Measurements from ENCODE around the gene MRPL42.
"Not testable (repeated sequence)": the region's sequence is repeated elsewhere in the genome, so short reads cannot be mapped to it uniquely, and the experiment has no call there.

MRPL42 gene

DNA sequence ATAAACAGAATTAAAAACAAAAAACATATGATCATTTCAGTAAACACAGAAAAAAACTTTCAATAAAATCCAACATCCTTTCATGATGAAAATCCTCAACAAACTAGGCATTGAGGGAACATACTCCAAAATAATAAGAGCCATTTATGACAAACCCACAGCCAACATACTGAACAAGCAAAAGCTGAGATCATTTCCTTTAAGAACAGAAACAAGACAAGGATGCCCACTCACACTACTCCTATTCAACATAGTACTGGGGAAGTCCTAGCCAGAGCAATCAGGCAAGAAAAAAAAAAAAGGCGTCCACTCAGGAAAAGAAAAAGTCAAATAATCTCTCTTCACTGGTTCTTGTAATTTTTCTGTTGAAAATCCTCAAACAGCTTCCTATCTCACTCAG lies 30.1 kb downstream of the MRPL42 start:
- Histone ChIP-seq H3K27ac (replicated peaks; ENCODE audit: low read length) (no peak overlapping the region), H2AK5ac (ENCODE audit: low read depth, low read length) (no peak overlapping the region), H3K4ac (ENCODE audit: low read length) (no peak overlapping the region), H3K9me3 (replicated peaks in 1 of 2; ENCODE audit: control insufficient read depth in 2 of 2, insufficient read depth in 1 of 2, low read depth in 1 of 2, low read length in 2 of 2) (peaks cover 0 to 3% of the 10 kb centered on the region in 2 donors), H2BK120ac (ENCODE audit: low read depth, low read length) (no peak overlapping the region), H3K18ac (ENCODE audit: low read length) (no peak overlapping the region), H3K79me1 (ENCODE audit: low read depth, low read length) (no peaks in the 10 kb centered on the region), H3K23ac (ENCODE audit: low read depth, low read length, poor library complexity) (no peak overlapping the region), H3K27me3 (ENCODE audit: control insufficient read depth in 3 of 3, insufficient read depth in 3 of 3, low read depth in 1 of 3, low read length in 3 of 3) (no peaks in the 10 kb centered on the region), H3K4me2 (ENCODE audit: insufficient read depth, low read length, poor library complexity, severe bottlenecking) (no peak overlapping the region), H3K4me3 (ENCODE audit: low read length in 2 of 2) (no peak overlapping the region), H3K9ac (ENCODE audit: low read depth, low read length, poor library complexity) (no peak overlapping the region), H2AFZ (ENCODE audit: low read length) (no peak overlapping the region), H3K4me1 (ENCODE audit: control insufficient read depth in 2 of 2, insufficient read depth in 1 of 2, low read depth in 1 of 2, low read length in 2 of 2) (no peaks in the 10 kb centered on the region), H3K36me3 (replicated peaks in 1 of 2; ENCODE audit: control insufficient read depth in 2 of 2, insufficient read depth in 2 of 2, low read length in 2 of 2) (peaks cover 14 to 71% of the 10 kb centered on the region in 2 donors), H2BK5ac (ENCODE audit: low read length) (no peak overlapping the region), H3K14ac (ENCODE audit: low read length) (no peak overlapping the region), H4K8ac (ENCODE audit: low read depth, low read length) (no peak overlapping the region), H4K91ac (ENCODE audit: low read depth, low read length, poor library complexity) (no peak overlapping the region), H2BK12ac (ENCODE audit: low read length) (no peak overlapping the region), H2BK15ac (ENCODE audit: low read length) (no peak overlapping the region)
- WGBS, 2 donors (ENCODE audit: extremely low coverage in 2 of 2, insufficient read length in 2 of 2, insufficient replicate concordance in 1 of 2) = no CpG with 5 or more reads among the region's 1 CpG
- DNase-seq (ENCODE audit: low spot score) = no peak

GRCh38 chr12:93498813-93499212 lies 31.5 kb downstream of the MRPL42 start:
- not testable (repeated sequence) for H3K9me3 ChIP-seq (replicated peaks in 1 of 2; ENCODE audit: control insufficient read depth in 2 of 2, insufficient read depth in 1 of 2, low read depth in 1 of 2, low read length in 2 of 2); H2AFZ ChIP-seq (ENCODE audit: low read length); H3K79me1 ChIP-seq (ENCODE audit: low read depth, low read length); H3K27ac ChIP-seq (replicated peaks; ENCODE audit: low read length); H2BK5ac ChIP-seq (ENCODE audit: low read length); H4K8ac ChIP-seq (ENCODE audit: low read depth, low read length); H3K14ac ChIP-seq (ENCODE audit: low read length); H2BK120ac ChIP-seq (ENCODE audit: low read depth, low read length); H3K4me3 ChIP-seq (ENCODE audit: low read length in 2 of 2); H2AK5ac ChIP-seq (ENCODE audit: low read depth, low read length); H3K4me2 ChIP-seq (ENCODE audit: insufficient read depth, low read length, poor library complexity, severe bottlenecking); H3K4ac ChIP-seq (ENCODE audit: low read length); H2BK15ac ChIP-seq (ENCODE audit: low read length); H4K91ac ChIP-seq (ENCODE audit: low read depth, low read length, poor library complexity); H3K18ac ChIP-seq (ENCODE audit: low read length); DNase-seq (ENCODE audit: low spot score); H3K9ac ChIP-seq (ENCODE audit: low read depth, low read length, poor library complexity); H2BK12ac ChIP-seq (ENCODE audit: low read length); H3K27me3 ChIP-seq (ENCODE audit: control insufficient read depth in 3 of 3, insufficient read depth in 3 of 3, low read depth in 1 of 3, low read length in 3 of 3); H3K23ac ChIP-seq (ENCODE audit: low read depth, low read length, poor library complexity); H3K4me1 ChIP-seq (ENCODE audit: control insufficient read depth in 2 of 2, insufficient read depth in 1 of 2, low read depth in 1 of 2, low read length in 2 of 2)
- peaks cover 14 to 80% of the 10 kb centered on the region in 2 donors for H3K36me3 ChIP-seq (replicated peaks in 1 of 2; ENCODE audit: control insufficient read depth in 2 of 2, insufficient read depth in 2 of 2, low read length in 2 of 2)
- WGBS, 2 donors (ENCODE audit: extremely low coverage in 2 of 2, insufficient read length in 2 of 2, insufficient replicate concordance in 1 of 2) = no CpG with 5 or more reads among the region's 1 CpG

DNA sequence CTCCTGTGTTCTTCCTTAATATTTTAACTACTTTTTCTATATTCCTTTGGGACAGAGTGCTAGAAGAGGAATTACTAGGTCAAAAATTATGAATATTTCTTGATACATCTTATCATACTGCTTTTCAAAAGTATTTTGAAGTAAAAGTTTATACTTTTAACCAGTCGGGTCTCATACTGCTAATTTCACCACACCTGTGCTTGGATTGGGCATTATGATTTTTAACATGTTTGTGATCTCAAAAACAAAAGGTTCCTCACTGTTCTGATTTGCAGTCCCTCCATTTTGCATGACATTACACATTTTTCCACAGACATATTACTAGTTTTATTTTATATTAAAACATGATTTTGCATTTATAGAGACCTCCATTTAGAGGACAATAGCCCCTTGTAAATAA lies 32.9 kb downstream of the MRPL42 start:
- no peaks in the 10 kb centered on the region for H3K79me1 ChIP-seq (ENCODE audit: low read depth, low read length)
- no peak overlapping the region for H2BK12ac ChIP-seq (ENCODE audit: low read length)
- no CpG with 5 or more reads among the region's 1 CpG for WGBS, 2 donors (ENCODE audit: extremely low coverage in 2 of 2, insufficient read length in 2 of 2, insufficient replicate concordance in 1 of 2)
- H2BK120ac ChIP-seq (ENCODE audit: low read depth, low read length) = no peak overlapping the region
- H2BK15ac ChIP-seq (ENCODE audit: low read length) = no peak overlapping the region
- H3K4me1 ChIP-seq (ENCODE audit: control insufficient read depth in 2 of 2, insufficient read depth in 1 of 2, low read depth in 1 of 2, low read length in 2 of 2) = no peaks in the 10 kb centered on the region
- no peaks in the 10 kb centered on the region for H3K27me3 ChIP-seq (ENCODE audit: control insufficient read depth in 3 of 3, insufficient read depth in 3 of 3, low read depth in 1 of 3, low read length in 3 of 3)
- no peak overlapping the region for H3K4me3 ChIP-seq (ENCODE audit: low read length in 2 of 2)
- no peak overlapping the region for H3K23ac ChIP-seq (ENCODE audit: low read depth, low read length, poor library complexity)
- H2AFZ ChIP-seq (ENCODE audit: low read length) = no peak overlapping the region
- H3K14ac ChIP-seq (ENCODE audit: low read length) = no peak overlapping the region
- DNase-seq (ENCODE audit: low spot score) = no peak
- no peak overlapping the region for H3K4me2 ChIP-seq (ENCODE audit: insufficient read depth, low read length, poor library complexity, severe bottlenecking)
- no peak overlapping the region for H4K8ac ChIP-seq (ENCODE audit: low read depth, low read length)
- no peak overlapping the region for H3K9ac ChIP-seq (ENCODE audit: low read depth, low read length, poor library complexity)
- no peak overlapping the region for H2AK5ac ChIP-seq (ENCODE audit: low read depth, low read length)
- no peak overlapping the region for H3K4ac ChIP-seq (ENCODE audit: low read length)
- peaks cover 0 to 3% of the 10 kb centered on the region in 2 donors for H3K9me3 ChIP-seq (replicated peaks in 1 of 2; ENCODE audit: control insufficient read depth in 2 of 2, insufficient read depth in 1 of 2, low read depth in 1 of 2, low read length in 2 of 2)
- no peak overlapping the region for H3K18ac ChIP-seq (ENCODE audit: low read length)
- H4K91ac ChIP-seq (ENCODE audit: low read depth, low read length, poor library complexity) = no peak overlapping the region
- H3K36me3 ChIP-seq (replicated peaks in 1 of 2; ENCODE audit: control insufficient read depth in 2 of 2, insufficient read depth in 2 of 2, low read length in 2 of 2) = peaks cover 12 to 82% of the 10 kb centered on the region in 2 donors
- no peak overlapping the region for H2BK5ac ChIP-seq (ENCODE audit: low read length)
- H3K27ac ChIP-seq (replicated peaks; ENCODE audit: low read length) = no peak overlapping the region

DNA sequence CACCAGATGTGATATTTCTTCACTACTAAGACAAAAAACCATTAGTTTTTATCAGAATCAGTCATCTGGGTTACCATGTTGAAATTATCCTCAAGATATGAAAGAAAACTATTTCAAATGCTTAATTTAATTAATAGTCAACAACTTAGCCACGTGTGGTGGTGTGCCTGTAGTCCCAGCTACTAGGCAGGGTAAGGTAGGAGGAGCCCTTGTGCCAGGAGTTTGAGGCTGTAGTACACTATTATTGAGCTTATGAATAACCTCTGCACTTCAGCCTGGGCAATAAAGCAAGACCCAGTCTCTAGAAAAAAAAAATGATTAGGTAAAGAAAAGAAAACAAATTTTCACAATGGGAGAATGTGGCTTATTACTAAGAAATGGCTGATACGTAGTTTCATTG lies 33.4 kb downstream of the MRPL42 start:
- H2BK120ac ChIP-seq (ENCODE audit: low read depth, low read length) = no peak overlapping the region
- H3K27ac ChIP-seq (replicated peaks; ENCODE audit: low read length) = no peak overlapping the region
- H4K8ac ChIP-seq (ENCODE audit: low read depth, low read length) = no peak overlapping the region
- no peaks in the 10 kb centered on the region for H3K27me3 ChIP-seq (ENCODE audit: control insufficient read depth in 3 of 3, insufficient read depth in 3 of 3, low read depth in 1 of 3, low read length in 3 of 3)
- no peak overlapping the region for H3K4me2 ChIP-seq (ENCODE audit: insufficient read depth, low read length, poor library complexity, severe bottlenecking)
- no peak overlapping the region for H2AK5ac ChIP-seq (ENCODE audit: low read depth, low read length)
- H3K14ac ChIP-seq (ENCODE audit: low read length) = no peak overlapping the region
- WGBS, 2 donors (ENCODE audit: extremely low coverage in 2 of 2, insufficient read length in 2 of 2, insufficient replicate concordance in 1 of 2) = no CpG with 5 or more reads among the region's 2 CpGs
- H3K23ac ChIP-seq (ENCODE audit: low read depth, low read length, poor library complexity) = no peak overlapping the region
- H2BK15ac ChIP-seq (ENCODE audit: low read length) = no peak overlapping the region
- H3K4me3 ChIP-seq (ENCODE audit: low read length in 2 of 2) = no peak overlapping the region
- H3K36me3 ChIP-seq (replicated peaks in 1 of 2; ENCODE audit: control insufficient read depth in 2 of 2, insufficient read depth in 2 of 2, low read length in 2 of 2) = peaks cover 7 to 82% of the 10 kb centered on the region in 2 donors
- no peak for DNase-seq (ENCODE audit: low spot score)
- H3K9ac ChIP-seq (ENCODE audit: low read depth, low read length, poor library complexity) = no peak overlapping the region
- H4K91ac ChIP-seq (ENCODE audit: low read depth, low read length, poor library complexity) = no peak overlapping the region
- no peak overlapping the region for H3K4ac ChIP-seq (ENCODE audit: low read length)
- no peaks in the 10 kb centered on the region for H3K4me1 ChIP-seq (ENCODE audit: control insufficient read depth in 2 of 2, insufficient read depth in 1 of 2, low read depth in 1 of 2, low read length in 2 of 2)
- peaks cover 0 to 3% of the 10 kb centered on the region in 2 donors for H3K9me3 ChIP-seq (replicated peaks in 1 of 2; ENCODE audit: control insufficient read depth in 2 of 2, insufficient read depth in 1 of 2, low read depth in 1 of 2, low read length in 2 of 2)
- no peak overlapping the region for H3K18ac ChIP-seq (ENCODE audit: low read length)
- H2AFZ ChIP-seq (ENCODE audit: low read length) = no peak overlapping the region
- no peak overlapping the region for H2BK12ac ChIP-seq (ENCODE audit: low read length)
- H3K79me1 ChIP-seq (ENCODE audit: low read depth, low read length) = no peaks in the 10 kb centered on the region
- no peak overlapping the region for H2BK5ac ChIP-seq (ENCODE audit: low read length)

Measured in neuronal stem cell (in vitro differentiated cells).